ENCODE data around the gene SUCLA2.

DNA sequence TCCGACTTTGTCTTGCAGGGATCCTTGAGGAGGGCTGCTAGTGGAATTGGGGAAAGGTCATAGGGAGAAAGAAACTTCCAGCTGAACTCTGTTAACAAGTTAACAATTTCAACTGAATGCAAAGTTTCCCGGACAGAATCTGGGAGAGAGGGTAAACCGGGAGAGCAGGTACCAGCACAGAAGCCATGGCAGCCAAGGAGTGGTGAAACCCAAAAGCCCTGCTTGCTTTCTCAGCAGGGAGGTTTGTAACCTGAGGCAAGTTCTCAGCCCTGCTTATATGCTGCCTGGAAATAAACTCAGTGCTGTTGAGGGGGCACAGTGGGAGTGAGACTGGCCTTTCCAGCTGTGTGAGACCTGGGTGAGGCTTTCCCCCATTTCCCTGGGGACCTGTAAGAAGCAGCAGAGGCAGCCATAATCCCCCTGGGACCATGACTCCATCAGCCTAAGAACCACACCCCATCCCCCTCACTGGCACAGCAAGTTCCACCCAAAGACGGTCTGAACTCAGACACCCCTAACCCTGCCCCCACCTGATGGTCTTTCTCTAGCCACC, 84.0 kb downstream of the SUCLA2 start:
- TF ChIP-seq, protein P1, sequence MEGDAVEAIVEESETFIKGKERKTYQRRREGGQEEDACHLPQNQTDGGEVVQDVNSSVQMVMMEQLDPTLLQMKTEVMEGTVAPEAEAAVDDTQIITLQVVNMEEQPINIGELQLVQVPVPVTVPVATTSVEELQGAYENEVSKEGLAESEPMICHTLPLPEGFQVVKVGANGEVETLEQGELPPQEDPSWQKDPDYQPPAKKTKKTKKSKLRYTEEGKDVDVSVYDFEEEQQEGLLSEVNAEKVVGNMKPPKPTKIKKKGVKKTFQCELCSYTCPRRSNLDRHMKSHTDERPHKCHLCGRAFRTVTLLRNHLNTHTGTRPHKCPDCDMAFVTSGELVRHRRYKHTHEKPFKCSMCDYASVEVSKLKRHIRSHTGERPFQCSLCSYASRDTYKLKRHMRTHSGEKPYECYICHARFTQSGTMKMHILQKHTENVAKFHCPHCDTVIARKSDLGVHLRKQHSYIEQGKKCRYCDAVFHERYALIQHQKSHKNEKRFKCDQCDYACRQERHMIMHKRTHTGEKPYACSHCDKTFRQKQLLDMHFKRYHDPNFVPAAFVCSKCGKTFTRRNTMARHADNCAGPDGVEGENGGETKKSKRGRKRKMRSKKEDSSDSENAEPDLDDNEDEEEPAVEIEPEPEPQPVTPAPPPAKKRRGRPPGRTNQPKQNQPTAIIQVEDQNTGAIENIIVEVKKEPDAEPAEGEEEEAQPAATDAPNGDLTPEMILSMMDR (IDR thresholded peaks at IDR 0.05; ENCODE audit: low read length) = no peak
- no peak for TF ChIP-seq EZH2 (IDR thresholded peaks at IDR 0.05; ENCODE audit: borderline replicate concordance, low read length)

Measured in OCI-LY1 (cell line).